Upper lobe of right lung (tissue), 1 donor: Measurements from ENCODE around the gene SLC5A9. TPM values are rescaled to one million over a fixed set of nuclear protein-coding genes. Genes with fewer than 3 reads are reported as not detected.

Source experiments
- ATAC-seq: fragments of 200-7000 bp; cut with Tn5 transposase; one replicate; pipeline ENCODE4 v1.9.1; 2020; ENCODE audit warnings: mild to moderate bottlenecking, moderate library complexity
- DNase-seq: peaks from one replicate; pipeline ENCODE4 v3.0.0-alpha.2; 2020
- H3K27ac ChIP-seq: fragments of 200-600 bp; one replicate; pipeline ENCODE4 v1.8.0; 2022
- H3K27me3 ChIP-seq: fragments of 200-600 bp; one replicate; pipeline ENCODE4 v1.8.0; 2022; ENCODE audit warnings: mild to moderate bottlenecking
- H3K36me3 ChIP-seq: fragments of 200-600 bp; one replicate; pipeline ENCODE4 v1.8.0; 2022
- H3K4me1 ChIP-seq: fragments of 200-600 bp; one replicate; pipeline ENCODE4 v1.8.0; 2022
- H3K4me3 ChIP-seq: fragments of 200-600 bp; one replicate; pipeline ENCODE4 v1.8.0; 2022; ENCODE audit warnings: mild to moderate bottlenecking
- H3K9me3 ChIP-seq: fragments of 200-600 bp; one replicate; pipeline ENCODE4 v1.8.0; 2022
- intact Hi-C: fragments of 100-400 bp; cut with DNase I; formaldehyde crosslinking; loops from one replicate; pipeline ENCODE4 v1.11.0; 2022
- total RNA-seq: library from RNA; stranded (reverse); fragmentation: NEBNext Ultra II Directional; extraction: Animal tissue kit (Norgen Biotek cat#: 25700); gene quantifications from one replicate; pipeline ENCODE4 v1.2.1, GENCODE V29; 2021
- TF ChIP-seq, protein P1 (sequence below): fragments of 200-600 bp; IDR thresholded peaks from one replicate; pipeline ENCODE4 v1.8.0; 2022; ENCODE audit warnings: antibody characterized with exemption
- donor health status: DM: no; HTN: yes; CAD: no; lungs with severe emphysema.

SLC5A9 gene
- total RNA-seq, 1 donor from 2014 or later = 4.7 TPM

DNA sequence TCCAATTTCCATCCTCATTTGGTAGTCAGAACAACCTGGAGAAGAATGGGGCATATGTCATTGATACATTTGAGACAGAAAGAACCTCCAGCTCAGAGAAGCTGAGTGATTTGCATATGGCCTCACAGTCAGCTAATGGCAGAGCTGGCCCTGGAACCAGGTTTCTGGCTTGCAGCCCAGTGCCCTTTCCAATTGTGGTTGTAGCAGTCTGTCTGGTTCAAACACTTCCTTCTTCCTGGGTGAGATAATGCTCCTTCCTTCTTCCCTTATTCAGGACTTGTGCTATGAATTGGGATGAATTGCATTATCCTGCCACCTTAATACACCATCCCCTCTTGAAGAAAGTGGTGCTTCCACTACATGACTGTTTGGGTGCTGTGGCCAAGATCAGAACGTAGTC is 24.2 kb downstream of the SLC5A9 start:
- no peaks in the 10 kb centered on the region for H3K36me3 ChIP-seq
- no peaks in the 10 kb centered on the region for H3K9me3 ChIP-seq
- intact Hi-C loops = no loop called here
- no peak overlapping the region for H3K4me3 ChIP-seq
- peak; percentile 68 for ATAC-seq
- no peaks in the 10 kb centered on the region for H3K4me1 ChIP-seq
- TF ChIP-seq, protein P1, sequence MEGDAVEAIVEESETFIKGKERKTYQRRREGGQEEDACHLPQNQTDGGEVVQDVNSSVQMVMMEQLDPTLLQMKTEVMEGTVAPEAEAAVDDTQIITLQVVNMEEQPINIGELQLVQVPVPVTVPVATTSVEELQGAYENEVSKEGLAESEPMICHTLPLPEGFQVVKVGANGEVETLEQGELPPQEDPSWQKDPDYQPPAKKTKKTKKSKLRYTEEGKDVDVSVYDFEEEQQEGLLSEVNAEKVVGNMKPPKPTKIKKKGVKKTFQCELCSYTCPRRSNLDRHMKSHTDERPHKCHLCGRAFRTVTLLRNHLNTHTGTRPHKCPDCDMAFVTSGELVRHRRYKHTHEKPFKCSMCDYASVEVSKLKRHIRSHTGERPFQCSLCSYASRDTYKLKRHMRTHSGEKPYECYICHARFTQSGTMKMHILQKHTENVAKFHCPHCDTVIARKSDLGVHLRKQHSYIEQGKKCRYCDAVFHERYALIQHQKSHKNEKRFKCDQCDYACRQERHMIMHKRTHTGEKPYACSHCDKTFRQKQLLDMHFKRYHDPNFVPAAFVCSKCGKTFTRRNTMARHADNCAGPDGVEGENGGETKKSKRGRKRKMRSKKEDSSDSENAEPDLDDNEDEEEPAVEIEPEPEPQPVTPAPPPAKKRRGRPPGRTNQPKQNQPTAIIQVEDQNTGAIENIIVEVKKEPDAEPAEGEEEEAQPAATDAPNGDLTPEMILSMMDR = no peak
- H3K27ac ChIP-seq = no peak overlapping the region
- H3K27me3 ChIP-seq = no peaks in the 10 kb centered on the region
- DNase-seq = peak; percentile 73

DNA sequence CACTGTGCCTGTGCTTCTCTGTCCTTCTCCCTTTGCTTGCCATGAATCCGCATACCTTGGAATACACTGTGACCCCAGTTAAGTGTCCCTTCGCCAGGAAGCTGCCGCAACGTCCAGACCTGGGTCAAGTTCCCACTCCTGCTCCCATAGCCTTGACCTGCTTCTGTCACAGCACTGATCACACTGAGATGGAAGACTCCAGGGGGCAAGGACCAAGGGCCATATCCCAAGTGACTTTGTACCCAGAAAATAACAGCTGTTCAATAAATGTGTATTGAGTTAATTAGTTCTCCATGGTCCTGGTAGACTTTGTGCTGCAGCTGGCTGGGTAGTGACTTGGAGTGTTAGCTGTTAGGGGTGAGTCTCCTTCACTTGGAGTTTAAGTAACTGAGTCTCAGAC is 25.8 kb downstream of the SLC5A9 start:
- Histone ChIP-seq H3K9me3 (no peaks in the 10 kb centered on the region), H3K27me3 (no peaks in the 10 kb centered on the region), H3K27ac (no peak overlapping the region), H3K4me1 (no peaks in the 10 kb centered on the region), H3K36me3 (no peaks in the 10 kb centered on the region), H3K4me3 (no peak overlapping the region)
- no peak for ATAC-seq
- TF ChIP-seq, protein P1 = no peak
- intact Hi-C loops = no loop called here
- no peak for DNase-seq

DNA sequence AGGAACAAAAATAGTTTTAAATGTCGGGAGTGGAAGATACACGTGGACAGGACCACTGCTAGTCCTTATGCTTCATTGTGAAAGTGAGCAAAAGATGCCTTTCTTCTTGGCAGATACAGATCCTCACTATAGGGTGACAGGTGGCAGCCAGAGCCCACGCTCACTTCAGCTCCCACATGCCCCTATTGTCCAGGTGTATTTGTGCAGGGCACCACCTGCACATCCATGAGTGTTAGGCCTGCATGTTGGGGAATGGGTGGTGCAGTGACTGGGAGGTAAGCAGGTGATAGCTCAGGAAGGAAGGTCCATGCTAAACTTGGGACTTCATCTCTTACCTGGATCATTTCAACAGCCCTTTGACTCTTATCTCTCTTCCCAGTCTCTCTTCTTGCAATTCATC is 27.4 kb downstream of the SLC5A9 start:
- Histone ChIP-seq H3K9me3 (no peaks in the 10 kb centered on the region), H3K27ac (no peak overlapping the region), H3K36me3 (no peaks in the 10 kb centered on the region), H3K27me3 (no peaks in the 10 kb centered on the region), H3K4me1 (no peaks in the 10 kb centered on the region), H3K4me3 (no peak overlapping the region)
- DNase-seq = no peak
- TF ChIP-seq, protein P1 = no peak
- ATAC-seq = no peak
- intact Hi-C loops = no loop called here

DNA sequence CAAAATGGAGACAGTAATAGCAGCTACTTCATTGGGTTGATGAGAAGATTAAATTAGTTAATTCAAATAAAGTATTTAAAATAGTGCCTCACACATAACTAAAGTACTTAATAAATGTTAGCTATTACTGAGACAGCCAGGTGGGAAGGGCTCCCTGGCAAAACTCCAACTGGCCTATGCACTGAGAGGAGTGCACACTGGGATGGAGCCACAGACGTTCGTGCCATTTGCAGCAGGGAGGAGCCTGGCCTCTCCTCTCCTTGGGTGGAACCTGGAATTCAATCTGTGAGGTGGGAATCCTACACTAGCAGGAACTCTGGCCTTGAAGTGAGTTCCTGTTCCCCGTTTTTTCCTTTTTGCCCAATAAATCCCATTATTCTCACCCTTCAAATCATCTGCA is 28.1 kb downstream of the SLC5A9 start:
- Histone ChIP-seq H3K4me3 (no peak overlapping the region), H3K4me1 (no peaks in the 10 kb centered on the region), H3K36me3 (no peaks in the 10 kb centered on the region), H3K27me3 (no peaks in the 10 kb centered on the region), H3K9me3 (no peaks in the 10 kb centered on the region), H3K27ac (no peak overlapping the region)
- intact Hi-C loops = no loop called here
- ATAC-seq (no peak), DNase-seq (no peak)
- TF ChIP-seq, protein P1 = no peak

DNA sequence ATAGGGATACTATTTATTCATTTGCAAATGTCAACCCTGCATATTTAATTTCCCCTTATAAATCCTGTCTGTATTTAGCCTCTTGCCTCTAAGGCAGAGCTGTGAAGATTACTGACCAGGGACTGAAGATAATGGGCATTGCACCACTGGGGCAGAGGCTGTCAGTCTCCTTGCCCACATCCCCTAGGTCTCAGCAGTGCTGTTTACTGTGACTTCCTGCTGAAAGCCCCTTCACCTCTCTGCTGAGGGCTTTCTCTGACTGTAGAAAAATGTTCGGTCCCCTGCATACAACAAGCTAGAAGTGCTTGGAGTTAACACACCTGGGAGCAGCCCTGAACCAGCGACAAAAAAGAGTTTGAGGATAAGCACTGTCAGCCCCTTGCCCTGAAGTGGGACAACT is 28.8 kb downstream of the SLC5A9 start:
- intact Hi-C loops = no loop called here
- Histone ChIP-seq H3K4me1 (no peaks in the 10 kb centered on the region), H3K27ac (no peak overlapping the region), H3K36me3 (no peaks in the 10 kb centered on the region), H3K4me3 (no peak overlapping the region), H3K9me3 (no peaks in the 10 kb centered on the region), H3K27me3 (no peaks in the 10 kb centered on the region)
- TF ChIP-seq, protein P1 = no peak
- DNase-seq (no peak), ATAC-seq (no peak)

DNA sequence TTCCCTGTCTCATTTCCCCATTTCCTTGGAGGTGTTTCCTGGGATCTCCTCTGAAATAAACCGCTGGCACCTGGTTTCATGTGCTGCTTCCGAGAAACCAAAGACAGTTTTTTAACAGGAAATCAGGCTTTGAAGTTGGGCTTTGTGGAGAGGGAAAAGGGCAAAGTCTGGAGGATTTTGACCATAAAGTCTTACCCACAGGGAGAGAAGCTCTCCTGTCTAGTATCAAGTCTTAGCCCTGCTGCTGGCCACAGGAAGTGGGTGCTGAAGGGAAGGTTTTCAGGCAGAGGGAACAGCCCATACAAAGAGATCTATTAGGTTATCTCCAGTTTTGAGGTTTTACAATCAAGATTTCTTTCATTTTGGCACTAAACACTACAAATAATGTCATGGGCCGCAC is 29.3 kb downstream of the SLC5A9 start:
- intact Hi-C loops = no loop called here
- no peak for DNase-seq
- TF ChIP-seq, protein P1 = no peak

More for the DNA sequence above, 29.3 kb downstream of the SLC5A9 start:
- Histone ChIP-seq H3K27ac (no peak overlapping the region), H3K9me3 (no peaks in the 10 kb centered on the region), H3K4me1 (no peaks in the 10 kb centered on the region), H3K36me3 (no peaks in the 10 kb centered on the region), H3K27me3 (no peaks in the 10 kb centered on the region), H3K4me3 (no peak overlapping the region)
- ATAC-seq = no peak
